ENCODE measurements around the gene CD52.
A peak's percentile ranks its signal among the peaks of the same experiment; 100 is the strongest.

DNA sequence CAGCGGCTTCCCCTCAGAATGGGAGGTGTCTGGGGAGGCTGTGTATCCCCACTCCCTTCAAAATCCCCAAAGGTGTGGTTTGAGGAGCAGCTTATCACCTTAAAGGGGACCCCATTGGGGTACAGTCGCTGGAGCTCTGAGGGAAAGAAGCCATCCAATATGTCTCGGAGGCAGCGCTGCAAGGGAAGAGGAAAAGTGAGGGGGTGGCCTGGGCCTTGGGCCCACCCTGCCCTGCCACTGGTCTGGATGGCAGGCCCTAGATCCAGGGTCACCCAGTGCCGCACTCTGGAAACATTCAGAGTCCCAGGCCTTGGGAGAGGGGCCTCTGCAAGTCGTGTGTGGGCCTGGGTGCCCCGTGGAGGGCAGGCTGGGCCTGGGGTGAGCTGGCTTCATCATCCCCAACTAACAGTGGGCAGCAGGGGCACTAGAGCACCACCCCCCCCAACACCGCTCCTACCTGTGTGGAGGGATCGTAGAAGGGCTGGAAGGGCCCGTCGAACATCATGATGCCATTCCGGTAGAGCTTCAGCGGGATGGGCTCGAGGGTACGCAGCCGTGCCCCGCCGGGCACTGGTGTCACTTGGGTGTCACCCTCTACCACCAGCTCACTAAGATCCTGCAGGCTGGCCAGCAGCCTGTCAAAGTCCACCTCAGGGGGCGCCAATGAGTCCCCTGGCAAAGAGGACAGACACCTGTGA is 32.2 kb upstream of the CD52 start:
- TF ChIP-seq, protein P1, sequence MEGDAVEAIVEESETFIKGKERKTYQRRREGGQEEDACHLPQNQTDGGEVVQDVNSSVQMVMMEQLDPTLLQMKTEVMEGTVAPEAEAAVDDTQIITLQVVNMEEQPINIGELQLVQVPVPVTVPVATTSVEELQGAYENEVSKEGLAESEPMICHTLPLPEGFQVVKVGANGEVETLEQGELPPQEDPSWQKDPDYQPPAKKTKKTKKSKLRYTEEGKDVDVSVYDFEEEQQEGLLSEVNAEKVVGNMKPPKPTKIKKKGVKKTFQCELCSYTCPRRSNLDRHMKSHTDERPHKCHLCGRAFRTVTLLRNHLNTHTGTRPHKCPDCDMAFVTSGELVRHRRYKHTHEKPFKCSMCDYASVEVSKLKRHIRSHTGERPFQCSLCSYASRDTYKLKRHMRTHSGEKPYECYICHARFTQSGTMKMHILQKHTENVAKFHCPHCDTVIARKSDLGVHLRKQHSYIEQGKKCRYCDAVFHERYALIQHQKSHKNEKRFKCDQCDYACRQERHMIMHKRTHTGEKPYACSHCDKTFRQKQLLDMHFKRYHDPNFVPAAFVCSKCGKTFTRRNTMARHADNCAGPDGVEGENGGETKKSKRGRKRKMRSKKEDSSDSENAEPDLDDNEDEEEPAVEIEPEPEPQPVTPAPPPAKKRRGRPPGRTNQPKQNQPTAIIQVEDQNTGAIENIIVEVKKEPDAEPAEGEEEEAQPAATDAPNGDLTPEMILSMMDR (optimal IDR thresholded peaks at IDR 0.05 in 1 of 3, IDR thresholded peaks at IDR 0.05 in 1 of 3, conservative IDR thresholded peaks at IDR 0.05 in 1 of 3; ENCODE audit: extremely low read depth in 1 of 3, insufficient read depth in 2 of 3, low read length in 3 of 3) = peak in 2 of 3 experiments; percentile 52 to 59
- TF ChIP-seq EZH2 (IDR thresholded peaks at IDR 0.05; ENCODE audit: low read length) = no peak
